Central memory CD4-positive, alpha-beta T cell (primary cell): Measurements from ENCODE around the gene TTF1.
A peak's percentile ranks its signal among the peaks of the same experiment; 100 is the strongest.
"Not testable (repeated sequence)": the region's sequence is repeated elsewhere in the genome, so short reads cannot be mapped to it uniquely, and the experiment has no call there.

ENCODE experiments used
- DNase-seq: peaks from one replicate; pipeline ENCODE4 v3.0.0; 2022

The TTF1 gene

DNA sequence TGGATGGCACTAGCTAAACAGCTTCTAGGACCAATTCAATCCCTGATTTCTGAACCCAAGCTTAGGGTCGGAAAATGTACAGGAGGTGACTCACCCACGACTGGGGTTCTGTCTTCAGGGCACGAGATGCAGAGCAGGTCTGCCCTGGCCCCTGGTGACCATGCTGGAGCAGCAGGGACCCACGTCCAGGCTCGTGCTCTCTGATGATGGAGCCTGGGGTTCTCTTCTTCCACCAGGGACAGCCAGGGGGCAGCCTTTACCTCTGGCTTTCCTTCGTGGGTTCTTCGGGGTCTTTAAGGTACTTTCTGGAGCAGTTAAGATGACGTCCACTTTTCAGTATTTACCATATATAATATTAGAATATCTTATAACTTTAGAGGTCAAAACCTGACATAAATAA is 5.4 kb upstream of the TTF1 start:
- DNase-seq: no peak

DNA sequence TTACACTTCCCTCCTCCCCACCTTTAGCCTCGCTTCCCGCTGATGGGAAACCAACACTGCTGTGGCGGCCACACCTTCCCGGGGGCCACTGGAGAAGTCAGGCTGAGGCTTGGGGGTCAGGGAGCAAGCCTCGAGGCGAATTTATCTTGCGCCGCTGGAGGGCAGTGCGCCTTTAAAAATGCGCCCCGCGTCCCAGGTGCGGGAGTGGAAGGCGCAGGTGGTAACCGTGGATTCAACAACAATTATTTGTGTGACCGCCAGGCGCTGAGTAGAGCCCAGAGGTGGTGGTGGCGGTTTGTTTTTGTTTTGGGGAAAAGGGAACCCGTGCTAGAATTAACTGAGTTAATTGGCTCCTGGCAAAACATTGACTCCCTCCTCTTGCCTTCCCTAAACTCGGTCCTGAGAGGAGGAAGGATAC is 4.5 kb upstream of the TTF1 start:
- DNase-seq: peak; percentile 70

DNA sequence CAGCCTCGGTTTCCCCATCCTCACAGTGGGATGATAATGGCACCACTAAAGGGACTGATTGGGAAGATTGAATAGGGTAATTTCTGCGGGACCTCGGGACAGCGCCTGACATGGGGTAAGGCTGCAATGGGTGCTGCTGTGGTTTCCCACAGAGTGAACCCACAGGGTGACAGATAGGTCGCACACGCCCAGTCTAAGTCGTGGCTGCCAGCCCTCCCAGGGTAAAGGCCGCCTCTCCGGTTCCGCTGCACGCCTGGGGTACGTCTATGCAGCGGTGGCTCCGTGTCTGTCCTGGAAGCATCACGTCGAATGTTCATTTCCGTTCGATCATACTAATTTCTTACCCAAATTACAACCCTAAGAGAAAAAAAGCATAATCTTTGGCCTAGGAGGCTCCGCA is 4.0 kb upstream of the TTF1 start:
- peak; percentile 25 for DNase-seq

DNA sequence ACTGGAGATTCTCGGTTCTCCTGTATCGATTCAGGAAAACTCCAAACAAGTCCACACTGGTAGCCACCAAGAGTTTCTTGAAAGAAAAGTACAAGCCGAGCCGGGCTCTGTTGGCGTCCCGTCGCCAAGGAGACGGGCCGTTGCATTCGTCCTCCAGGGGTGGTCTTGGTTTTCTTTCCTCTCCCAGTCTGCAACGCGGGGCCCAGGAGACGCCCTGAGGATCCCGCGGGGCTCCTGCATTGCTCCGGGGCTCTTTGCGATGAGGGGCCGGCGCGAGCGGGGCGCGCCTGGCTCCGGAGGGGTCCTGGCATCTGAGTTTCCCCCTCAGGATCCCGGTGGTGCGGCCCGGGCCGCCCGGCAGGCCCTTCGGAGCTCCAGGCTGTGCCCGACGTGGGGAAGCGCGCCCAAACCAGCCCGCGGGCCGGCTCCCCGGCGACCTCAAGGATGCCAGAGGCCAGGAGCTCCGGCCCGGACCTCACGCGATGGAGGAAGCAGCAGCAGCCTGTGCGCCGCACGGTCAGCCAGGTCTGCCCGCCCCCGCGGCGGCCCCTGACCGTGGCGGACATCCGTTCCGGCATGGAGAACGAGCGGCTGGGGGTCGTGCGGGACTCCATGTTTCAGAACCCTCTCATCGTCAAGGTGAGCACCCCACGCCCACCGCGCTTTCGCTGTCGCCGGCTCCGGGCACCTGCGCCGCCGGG is 3.3 kb upstream of the TTF1 start, which contains the start of gene CFAP77:
CFAP77 (plus strand) TSS at position 384 of the 701 bp plus-strand sequence; CDS start at position 445, 61 bp downstream.
- no peak for DNase-seq

DNA sequence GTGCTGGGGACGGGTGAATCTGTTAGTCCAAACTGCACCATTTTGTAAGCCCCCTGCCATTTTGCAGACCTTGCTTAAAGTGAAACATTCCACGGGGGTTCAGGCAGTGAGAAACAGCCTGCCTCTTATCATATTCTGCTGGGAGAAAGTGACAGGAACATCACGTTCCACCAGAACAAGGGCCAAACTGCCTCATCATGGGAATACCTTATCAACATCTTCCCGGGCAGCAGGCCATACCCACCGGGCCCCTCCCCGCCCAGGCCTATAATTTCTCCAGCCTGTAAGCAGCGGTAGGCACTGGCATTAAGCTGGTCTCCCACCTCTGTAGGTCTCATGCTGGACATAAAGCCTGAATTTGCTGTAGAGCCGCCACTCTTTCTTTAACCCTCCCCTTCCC is 1.9 kb upstream of the TTF1 start:
- no peak for DNase-seq

DNA sequence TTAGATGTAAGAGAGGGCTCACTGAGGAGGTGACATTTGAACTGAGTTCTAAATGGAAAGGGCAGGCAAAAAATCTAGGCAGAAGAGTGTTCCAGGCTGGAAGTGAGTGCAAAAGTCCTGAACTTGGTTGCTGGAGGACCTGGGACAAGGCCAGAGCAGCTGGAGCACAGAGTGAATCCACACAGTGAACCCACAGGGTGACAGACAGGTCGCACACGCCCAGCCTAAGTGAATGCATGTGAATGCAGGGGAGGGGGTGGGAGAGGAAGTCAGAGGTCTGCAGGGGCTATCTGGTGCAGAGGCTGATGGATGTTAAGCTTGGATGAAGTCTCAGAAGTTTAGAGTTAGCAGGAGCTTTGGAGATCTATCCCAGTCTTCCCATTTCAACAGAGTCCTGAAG is 556 bp upstream of the TTF1 start:
- DNase-seq: no peak

DNA sequence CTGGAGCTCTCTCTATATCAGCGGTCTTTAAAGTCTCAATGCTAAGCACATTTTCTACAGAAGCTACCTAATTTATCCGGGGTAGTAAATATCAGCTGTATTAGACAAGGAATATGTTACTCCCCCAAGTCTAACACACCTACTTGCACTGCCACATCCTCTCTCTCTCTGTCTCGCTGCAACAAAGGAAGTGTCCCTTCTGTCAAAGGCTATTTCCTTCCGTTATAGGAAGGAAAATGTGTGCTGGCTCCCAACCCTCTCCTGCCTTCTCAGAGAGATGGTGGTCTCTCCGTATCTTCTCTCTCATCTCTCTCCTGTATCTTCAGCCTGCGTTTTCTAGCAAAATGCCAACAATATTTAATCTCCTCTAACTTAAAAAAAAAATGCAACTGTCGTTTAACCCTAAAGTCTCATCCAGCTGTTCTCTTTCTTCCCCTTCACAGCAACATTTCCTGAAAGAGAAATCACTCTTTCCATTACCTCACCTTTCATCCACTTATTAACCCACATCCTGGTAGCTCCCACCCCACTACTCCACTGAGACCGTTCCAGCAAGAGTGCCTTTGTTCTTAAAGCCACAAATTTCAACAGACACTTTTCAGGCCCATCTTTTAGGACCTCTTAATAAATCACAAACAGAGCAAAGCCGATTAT is 2.3 kb downstream of the TTF1 start:
- peak; percentile 23 for DNase-seq

DNA sequence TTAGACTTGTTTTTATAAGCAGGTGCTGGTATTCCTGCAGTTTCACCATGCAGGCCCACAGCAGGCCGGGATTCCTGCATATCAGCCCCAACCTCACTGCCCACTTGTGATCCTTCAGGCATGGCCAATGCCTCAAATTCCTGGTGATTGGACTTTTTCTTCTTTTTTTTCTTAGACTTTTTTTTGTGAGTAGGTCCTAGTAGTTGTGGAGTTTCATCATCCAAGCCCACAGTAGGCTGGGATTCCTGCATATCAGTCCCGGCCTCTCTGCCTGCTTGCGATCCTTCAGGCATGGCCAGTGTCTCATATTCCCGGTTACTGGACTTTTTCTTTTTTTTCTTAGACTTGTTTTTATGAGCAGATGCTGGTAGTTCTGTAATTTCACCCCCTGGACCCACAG is 4.8 kb downstream of the TTF1 start:
- DNase-seq: no peak

DNA sequence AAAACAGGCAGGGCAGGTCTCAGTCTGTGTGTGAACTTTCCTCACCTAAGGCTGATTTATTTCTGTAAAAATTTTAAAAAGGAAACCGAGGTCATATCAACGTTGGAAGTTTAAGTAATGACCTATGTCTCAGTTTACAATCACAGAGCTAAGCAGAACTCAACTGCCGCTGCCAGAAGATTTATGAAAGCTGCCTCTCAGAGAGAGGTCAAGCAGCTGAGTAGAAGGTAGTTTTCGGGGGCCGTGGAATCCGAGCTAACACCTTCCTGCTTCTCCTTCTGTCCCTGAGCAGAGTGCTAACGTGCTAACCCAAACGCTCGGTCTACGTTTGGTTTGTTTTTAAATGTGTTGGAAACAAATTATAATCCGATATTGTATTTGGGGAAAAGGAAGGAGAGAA is 11.1 kb downstream of the TTF1 start:
- no peak for DNase-seq

DNA sequence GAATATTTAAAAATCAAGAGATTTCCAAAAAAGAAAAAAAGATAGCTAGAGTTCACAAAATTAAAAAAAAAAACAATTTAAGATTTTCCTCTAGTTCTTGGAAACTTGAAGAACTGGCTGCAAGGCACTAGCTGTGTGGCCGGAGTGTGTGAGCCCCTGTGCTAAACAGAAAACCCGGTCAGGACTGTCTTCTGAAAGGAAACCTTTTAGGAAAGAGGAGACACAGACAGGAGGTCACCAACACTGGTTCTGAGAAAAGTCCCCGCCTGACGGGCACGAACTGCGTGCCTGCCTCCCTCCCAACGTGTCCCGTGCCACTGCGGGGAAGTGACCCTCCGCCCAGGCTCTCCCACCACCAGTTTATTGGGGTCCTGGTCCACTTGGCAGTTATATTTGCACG is 15.2 kb downstream of the TTF1 start:
- no peak for DNase-seq

DNA sequence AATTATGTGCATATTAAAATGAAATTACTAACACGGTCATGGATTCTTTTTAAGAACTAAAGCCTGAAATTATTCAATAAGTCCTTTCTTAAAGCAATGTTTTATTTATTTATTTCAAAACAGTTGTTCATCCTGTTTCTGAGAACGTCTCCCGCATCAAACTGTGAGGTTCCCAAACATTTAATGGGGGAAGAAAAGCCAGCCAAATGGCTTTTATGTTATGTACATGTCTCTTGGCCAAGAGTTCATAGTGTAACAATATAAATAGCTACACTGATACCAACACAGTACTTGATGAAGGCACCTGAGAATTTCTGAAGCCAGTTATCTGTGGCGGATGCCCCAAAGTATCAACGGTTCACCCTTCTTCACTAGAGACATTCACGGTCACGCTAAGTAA is 15.7 kb downstream of the TTF1 start:
- DNase-seq: no peak

DNA sequence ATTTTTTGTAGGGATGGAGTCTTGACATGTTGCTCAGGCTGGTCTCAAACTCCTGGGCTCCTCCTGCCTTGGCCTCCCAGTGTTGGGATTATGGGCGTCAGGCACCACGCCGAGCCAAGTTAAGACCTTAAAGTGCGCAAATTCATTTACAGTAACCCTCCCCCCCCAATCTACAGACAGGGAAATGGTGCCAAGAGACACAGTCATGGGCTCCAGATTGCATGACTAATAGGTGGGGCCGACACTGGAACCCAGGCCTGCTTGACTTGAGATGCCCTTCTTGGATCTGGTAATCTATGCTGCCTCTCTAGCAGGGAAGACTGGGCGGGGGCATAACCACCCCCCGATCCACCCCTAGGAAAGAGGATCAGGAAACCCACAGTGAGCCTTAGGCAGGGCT is 19.5 kb downstream of the TTF1 start:
- no peak for DNase-seq

DNA sequence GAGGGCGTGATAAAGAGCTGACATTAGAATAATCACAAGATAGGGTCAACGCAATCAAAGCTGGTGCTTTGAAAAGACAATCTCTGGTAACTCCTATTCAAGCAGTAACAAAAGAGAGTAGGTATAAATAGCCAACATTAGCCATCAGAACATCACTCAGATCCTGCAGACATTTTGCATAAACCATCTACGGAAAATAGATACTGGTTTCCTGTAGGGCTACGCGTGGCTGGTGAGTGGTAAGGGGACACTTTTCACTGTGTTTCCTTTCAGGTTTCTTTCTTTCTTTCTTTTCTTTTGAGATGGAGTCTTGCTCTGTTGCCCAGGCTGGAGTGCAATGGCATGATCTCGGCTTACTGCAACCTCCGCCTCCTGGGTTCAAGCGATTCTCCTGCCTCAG is 22.3 kb downstream of the TTF1 start:
- no peak for DNase-seq

DNA sequence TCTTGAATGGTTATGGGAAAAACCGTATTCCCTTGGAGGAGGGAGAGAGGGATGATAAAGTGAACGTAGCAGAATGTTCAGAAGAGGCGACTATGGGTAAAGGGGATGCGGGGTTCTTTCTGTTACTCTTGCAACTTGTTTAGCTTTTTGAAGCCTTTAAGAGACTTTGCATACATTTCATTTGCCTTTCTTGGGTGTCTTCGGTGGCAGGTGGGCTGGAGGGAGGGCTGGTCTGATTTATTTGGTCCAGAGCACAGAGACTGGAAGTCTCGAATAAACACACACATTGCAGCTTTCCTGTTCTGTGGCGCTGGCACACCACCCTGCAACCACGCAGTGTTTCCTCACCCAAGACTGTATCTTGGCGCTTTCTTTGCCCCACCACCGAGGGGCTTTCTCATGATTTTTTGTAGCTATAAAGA is 23.2 kb downstream of the TTF1 start:
- no peak for DNase-seq

DNA sequence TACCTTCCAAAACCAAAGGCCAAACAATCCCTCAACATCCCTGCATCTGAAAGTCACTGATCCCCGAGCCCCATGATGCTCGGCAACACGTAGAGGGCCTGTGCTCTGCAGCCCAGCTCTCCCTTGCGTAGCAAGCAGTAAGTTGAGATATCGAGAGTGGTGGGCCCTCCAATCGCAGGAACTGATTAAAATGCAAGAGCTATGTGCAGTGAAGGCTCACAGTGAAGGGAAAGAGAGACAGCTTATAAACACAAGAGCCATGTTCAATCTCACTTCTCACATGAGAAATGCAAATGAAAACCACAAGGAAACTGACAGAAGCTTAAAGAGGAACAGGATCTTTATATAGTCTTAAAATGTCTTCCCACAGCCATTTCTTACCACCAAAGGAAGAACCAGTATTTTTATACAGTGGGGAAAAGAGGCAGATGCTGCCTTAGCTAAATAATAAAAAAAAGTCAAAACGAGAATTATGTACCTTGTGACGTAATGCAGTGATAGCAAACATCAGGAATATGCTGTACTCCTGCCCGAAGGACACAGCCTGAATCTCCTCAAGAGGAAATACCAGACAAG is 24.6 kb downstream of the TTF1 start:
- no peak for DNase-seq

DNA sequence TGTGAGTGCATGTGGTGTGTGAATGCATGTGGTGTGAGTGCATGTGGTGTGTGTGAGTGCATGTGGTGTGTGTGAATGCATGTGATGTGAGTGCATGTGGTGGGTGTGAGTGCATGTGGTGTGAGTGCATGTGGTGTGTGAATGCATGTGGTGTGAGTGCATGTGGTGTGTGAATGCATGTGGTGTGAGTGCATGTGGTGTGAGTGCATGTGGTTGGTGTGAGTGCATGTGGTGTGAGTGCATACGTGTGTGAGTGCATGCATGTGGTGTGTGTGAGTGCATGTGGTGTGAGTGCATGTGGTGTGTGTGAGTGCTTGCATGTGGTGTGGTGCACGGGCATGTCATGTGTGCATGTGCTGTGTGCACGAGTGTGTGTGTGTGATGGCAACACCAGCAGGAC is 28.2 kb downstream of the TTF1 start:
- DNase-seq: not testable (repeated sequence)

DNA sequence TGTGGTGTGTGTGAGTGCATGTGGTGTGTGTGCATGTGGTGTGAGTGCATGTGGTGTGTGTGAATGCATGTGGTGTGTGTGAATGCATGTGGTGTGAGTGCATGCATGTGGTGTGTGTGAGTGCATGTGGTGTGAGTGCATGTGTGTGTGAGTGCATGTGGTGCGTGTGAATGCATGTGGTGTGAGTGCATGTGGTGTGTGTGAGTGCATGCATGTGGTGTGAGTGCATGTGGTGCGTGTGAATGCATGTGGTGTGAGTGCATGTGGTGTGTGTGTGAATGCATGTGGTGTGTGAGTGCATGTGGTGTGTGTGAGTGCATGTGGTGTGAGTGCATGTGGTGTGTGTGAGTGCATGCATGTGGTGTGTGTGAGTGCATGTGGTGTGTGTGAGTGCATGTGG is 28.9 kb downstream of the TTF1 start:
- DNase-seq: not testable (repeated sequence)

DNA sequence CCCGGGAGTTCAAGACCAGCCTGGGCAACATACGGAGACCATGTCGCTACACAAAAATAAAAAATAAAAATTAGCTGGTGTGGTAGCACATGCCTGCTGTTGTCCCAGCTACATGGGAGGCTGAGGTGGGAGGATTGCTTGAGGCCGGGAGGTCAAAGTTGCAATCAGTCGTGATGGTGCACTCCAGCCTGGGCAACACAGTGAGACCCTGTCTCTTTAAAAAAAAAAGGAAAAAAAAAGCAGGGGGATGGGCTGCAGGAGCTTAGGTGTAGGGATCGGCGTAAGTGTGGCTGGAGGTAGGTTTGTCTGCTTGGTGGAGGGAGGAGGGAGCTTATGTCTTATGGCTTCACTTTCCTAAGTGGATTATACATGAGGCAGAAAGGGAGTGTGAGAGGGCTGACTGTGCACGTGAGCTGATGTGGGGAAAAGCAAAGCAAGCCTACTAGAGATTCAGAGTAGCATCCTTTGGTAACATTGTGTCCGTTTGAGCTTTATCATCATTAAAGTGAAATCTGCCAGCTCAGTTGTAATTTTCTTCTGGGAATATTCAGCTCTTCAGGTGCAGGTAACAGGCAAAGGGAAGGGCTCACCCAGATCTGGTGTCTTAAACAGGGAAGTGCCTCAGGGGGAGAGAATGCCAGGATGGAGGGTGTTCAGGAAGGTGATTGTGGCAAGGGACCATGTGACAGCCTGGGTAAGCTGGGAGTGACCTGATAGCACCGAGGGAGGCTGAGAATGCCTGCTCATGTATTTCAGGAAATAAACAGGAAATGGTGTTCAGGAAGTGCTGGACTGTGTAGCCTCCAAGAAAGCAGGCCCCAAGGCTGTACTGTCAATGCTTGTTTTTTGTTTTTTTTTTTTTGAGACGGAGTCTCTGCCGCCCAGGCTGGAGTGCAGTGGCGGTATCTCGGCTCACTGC is 34.2 kb downstream of the TTF1 start:
- no peak for DNase-seq

DNA sequence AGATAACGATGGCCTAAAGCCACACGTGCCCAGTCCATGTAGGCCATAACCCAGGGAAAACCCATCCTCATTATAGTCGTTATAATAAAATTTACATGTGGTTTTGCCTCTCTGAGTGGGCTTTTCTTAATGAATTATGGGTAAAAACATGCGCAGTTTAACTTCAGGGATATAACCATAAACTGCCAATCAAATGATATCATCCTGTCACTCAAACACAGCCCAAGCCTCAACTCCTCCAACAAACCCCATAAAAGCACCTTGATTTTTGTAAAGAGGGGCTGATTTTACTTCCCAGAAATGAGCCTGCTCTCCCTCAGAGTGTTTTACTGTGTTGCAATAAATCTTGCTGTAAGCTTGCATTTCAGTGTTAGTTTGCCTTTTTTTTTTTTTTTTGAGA is 36.0 kb downstream of the TTF1 start:
- no peak for DNase-seq

DNA sequence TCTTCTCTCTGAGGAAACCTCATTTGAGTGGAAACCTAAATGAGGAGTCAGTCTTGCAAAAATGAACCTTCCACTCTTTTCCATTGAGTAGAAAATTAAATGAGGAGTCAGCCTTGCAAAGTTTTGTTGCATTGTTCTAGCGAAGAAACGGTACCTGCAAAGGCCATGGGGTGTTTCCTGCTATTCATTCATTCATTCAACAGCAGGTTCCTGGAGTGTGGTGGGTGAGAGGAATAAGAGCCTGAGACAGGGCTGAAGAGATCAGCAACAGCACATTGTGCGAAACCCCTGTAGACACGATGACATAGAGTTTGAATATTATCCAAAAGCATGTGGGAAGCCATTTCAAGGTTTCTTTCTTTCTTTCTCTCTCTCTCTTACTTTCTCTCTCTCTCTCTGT is 37.2 kb downstream of the TTF1 start:
- no peak for DNase-seq

DNA sequence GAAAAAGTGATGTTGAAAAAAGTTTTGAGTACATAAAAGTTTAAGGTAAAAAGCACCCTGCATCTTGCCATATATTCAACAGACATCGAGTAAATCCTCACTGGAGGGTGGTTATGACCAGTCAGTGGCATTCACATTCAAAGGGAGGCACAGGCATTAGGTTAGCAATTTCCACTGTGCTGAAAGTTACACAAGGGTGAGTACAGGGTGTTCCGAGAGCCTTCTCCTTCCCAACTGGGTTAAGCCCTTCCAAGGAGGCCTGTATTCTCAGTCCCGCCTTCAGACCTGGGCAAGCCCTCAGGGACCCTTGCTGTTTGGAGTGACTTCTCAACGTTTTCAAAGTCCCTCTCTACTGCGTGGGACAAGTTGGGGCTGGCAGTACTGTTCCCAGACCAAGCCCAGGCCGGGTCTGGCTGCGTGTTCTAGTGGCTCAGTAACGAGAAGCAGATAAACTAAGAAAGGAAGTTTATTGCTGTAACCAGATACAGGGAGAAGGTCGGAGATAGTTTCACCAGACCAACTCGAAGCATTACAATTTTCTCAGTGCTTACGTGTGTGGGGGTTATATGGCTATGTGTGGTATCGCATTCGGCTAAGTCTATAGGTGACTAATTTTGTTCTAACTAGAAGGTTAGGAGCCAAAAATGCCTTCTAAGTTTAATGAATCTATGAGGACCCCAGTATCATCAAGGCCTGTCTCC is 38.9 kb downstream of the TTF1 start:
- DNase-seq: no peak

DNA sequence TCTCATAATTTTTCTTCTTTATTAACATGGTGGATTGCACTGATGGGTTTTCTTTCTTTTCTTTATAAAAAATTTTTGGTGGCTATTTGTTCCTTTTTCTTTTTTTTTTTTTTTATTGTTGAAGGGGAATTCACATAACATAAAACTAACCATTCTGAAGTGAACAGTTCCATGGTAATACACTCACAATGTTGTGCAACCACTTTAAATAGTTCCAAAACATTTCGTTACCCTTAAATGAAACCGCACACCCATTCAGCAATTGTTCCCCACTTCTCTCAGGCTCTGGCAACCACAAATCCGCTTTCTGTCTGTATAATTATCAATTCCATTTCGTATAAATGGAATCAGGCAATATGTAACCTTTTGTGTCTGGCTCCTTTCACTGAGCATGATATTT is 40.2 kb downstream of the TTF1 start:
- no peak for DNase-seq

DNA sequence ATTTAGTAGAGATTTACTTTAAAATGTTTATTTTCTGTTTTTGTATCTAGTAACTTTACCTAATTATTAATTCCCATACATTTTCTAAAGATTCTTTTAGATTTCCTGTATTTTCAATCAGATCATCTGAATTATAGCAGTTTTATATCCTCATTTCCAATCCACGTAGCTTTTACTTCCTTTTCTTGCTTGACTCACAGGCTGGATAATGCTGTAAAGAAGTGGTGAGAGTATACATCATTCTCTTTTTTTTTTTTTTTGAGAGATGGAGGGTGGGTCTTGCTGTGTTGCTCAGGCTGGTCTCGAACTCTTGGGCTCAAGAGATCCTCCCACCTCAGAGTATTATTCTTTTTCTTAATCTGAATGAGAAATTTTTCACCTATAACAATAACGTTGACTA is 40.7 kb downstream of the TTF1 start:
- DNase-seq: no peak
